HG03565 (cell line): ENCODE measurements around the gene PLCH1.
A peak's percentile ranks its signal among the peaks of the same experiment; 100 is the strongest.

Experiments
- ATAC-seq: cut with Tn5 transposase; IDR thresholded peaks from one replicate; pipeline ENCODE4 v1.9.1; 2021; ENCODE audit warnings: mild to moderate bottlenecking, moderate library complexity; ENCODE audit not compliant: unreplicated experiment

The PLCH1 gene

GRCh38 chr3:155497930-155498647 lies 246.8 kb downstream of the PLCH1 start:
- ATAC-seq = no peak

DNA sequence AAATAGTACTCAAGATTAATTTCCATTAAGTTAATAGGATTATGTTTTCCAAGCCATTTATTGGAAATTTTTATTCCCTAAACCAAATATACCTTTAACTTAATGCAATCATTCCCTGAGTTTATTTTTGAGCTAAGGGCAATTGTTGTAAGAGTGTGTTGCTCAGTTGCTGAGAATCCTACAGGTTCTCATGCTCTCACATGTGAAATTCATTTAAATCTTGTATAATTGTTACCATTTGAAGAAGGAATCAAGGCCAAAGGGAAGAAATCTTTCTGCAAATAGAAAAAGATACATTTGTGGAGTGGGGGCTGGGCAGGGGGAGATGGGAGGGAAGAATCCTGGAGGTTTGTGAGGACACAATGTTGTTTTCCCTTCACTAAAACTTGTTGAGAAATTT lies 248.7 kb downstream of the PLCH1 start:
- no peak for ATAC-seq

DNA sequence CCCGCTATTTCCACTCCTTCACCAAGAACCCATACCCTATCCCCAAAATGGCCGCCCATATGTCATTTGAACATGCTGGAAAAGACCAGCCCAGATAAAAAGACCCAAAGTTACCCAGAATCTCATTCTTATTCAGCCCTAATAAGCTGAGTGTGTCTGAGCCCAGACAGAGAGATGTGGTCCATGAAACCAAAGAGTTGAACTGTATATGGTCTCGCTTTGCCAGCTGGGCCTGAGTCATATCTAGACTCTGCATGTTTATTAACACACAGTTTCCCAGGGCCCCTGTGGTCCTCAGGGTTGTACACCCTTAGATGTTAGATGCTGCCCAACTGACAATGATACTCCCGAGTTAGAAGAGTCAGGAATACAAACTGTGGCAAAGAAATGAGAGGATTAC lies 249.5 kb downstream of the PLCH1 start:
- ATAC-seq = peak; percentile 87

DNA sequence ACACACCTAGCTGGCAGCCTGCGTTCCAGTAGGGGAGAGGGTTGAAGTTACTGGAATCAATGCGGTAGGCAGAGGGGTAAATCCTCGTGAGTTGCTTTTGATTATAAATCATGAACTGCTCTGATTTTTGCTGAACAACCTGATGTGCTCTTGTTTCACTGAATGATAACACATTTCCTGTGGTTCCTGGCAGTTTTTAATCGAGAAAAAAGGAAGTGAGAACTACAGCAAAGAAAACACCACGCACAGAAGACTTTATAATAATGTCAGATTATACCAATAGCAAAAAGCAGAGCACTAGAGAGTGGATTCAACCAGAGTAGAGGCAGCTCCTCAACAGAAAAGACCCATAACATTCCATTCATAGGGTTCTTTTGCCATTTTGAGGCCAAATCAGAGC lies 250.5 kb downstream of the PLCH1 start:
- ATAC-seq = peak; percentile 50

DNA sequence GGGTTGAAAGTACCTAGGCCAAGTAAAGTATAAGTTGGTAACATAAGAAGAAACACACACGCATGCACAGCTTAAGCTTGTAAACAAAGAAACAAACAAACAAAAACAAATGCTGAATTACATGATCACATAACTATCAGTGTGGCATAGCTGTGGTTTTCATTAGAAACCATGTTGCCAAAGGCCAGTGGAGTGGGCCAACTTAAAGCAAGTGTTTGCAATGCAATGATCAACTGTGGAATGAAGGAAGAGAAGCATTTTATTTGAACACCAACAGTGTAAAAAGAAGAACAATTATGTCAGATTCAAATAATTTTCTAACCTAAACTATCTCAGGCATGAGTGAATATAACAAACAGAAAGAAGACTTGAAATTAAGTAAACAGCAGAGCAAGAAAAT lies 252.0 kb downstream of the PLCH1 start:
- ATAC-seq = no peak

DNA sequence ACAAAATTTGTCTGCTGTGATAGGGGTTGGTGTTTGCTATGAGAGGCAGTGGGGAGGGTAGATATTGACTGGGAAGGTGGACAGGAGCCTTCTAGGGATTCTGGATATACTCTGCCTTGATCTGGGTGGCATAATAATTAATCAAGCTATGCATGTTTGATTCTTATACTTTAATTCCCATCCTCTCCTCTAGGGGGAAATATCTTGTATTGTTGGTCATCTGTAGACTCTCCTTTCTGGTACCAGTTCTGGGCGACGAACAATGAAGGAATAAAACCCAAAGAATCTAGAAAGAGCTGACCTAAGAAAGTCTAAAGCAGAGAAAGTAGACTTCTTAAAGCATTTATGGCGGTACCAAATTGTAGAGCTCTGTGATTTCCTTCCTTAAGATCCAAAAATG lies 253.2 kb downstream of the PLCH1 start:
- no peak for ATAC-seq

DNA sequence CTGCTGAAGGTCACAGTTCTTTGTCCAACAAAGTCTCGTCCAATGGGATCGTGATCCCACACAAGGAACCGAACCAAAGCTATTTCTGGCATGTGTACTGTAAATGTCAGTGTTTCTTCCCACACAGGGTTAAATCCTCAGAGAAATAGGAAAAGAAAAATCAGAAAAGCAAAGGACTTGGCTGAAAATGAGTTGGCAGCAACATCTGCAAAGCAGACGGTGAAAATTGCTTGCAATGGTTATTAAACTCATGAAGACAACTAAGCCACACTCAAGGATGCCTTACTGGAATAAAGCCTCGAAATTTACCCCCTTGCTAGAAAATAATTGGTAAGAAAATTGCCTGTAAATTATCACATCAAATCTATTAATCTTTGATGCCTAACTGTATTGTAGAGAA lies 256.2 kb downstream of the PLCH1 start:
- no peak for ATAC-seq

- ATAC-seq = no peak
Measured at GRCh38 chr3:155485897-155486296, 259.0 kb downstream of the PLCH1 start.

GRCh38 chr3:155481591-155481990 lies 263.3 kb downstream of the PLCH1 start:
- no peak for ATAC-seq

- no peak for ATAC-seq
Measured at GRCh38 chr3:155481089-155481488, 263.8 kb downstream of the PLCH1 start.

GRCh38 chr3:155465664-155466063 lies 279.2 kb downstream of the PLCH1 start:
- no peak for ATAC-seq

DNA sequence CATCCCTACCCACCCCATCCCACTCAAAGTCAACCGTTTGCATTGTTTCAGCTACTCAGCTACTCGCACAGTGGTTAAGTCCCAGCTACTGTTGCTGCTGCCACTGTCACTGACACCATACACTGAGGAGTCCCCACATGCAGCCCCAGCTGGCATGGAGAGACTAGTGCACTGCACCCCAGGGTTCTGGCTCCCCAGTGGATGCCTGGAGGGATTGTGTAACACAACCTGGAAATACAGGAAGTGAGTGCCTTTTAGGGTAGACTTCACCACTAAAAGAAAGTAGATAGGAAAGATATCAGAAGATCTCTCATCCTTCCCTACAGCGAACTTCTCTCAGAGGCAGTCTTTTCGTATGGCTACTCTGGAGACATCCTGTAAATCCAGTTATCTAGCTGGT lies 282.2 kb downstream of the PLCH1 start:
- no peak for ATAC-seq

- no peak for ATAC-seq
Measured at GRCh38 chr3:155457591-155457990, 287.3 kb downstream of the PLCH1 start.

DNA sequence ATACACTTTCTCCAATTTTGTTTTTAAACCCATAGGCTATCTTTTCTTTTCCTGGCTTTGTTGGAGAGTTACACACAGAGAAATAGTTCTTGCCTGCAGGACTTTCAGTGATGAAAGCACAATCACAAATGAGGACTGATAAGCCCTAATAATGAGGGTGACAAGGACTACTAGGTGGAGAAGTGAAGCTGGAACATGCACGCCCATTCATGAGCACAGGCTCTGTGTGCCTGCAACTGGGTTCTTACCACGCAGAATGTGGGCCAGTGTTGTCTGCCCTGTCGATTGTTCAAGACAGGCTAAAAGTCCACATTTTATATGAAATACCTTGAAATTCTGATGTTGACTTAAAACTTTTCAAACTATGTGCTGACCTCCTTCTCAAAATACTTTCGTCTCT lies 289.1 kb downstream of the PLCH1 start:
- ATAC-seq = no peak

DNA sequence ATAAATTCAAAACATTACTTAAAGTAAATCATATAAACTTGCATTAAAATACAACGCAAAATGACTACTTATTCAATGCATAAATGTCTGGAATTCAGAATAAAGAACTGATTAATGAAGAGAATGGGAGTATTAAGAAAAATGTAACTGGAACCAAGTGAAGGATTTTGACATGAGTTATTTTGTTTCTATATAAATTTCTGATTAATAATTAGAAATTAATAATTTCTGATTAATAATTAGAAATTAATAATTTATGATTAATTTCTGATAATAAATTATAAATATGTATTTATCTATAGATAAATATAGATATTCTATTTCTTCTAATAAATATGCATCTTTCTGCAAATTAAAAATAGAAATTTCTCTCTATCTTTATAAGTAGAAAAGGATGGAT lies 291.4 kb downstream of the PLCH1 start:
- ATAC-seq = no peak

DNA sequence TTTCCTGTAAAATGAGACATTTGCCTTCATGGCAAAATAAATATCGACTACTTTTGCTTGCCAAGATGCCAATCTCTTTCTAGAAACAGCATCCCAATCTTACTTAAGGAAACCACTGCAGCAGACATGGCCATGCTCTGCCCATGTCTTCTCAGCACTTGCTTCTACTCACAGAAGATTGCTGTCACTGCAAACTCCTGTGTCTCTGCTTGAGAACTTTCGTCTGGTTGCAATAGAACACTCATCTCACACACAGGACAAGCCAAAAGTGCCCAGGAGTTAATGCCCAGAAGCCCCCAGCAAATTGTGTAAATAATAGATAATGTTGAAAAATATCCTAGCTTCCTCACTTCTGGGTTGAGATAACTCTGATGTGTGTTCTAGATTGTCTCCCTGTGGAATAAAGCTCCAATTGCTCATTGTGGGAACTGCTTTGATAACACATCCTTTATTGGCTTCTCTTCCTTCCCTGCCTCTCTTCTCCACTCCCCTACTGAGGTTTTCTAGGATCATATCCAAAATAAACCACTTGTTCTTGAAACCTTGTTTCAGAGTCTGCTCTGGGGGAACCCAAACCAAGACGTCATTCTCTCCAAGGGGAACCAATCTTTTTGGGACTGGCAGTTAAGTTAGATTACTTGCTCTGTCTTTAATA lies 295.1 kb downstream of the PLCH1 start:
- no peak for ATAC-seq

DNA sequence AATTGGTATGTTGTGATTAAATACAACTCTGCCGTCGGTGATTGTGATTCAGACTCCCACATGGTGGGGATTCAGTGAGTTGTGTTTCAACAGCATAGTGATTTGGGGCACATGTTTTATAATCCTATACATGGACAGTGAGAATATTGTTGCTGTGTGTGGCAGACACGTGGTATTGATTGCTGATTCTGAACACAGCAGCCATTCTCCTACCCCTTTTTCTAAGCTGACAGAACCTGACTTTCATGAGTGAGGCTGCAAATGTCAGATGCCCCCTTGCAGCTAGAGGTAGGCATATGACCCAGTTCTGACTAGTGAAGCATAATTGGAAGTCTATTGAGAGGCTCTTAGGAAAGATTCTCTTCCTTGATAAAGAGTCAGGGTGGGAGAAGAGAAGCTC lies 296.3 kb downstream of the PLCH1 start:
- no peak for ATAC-seq

DNA sequence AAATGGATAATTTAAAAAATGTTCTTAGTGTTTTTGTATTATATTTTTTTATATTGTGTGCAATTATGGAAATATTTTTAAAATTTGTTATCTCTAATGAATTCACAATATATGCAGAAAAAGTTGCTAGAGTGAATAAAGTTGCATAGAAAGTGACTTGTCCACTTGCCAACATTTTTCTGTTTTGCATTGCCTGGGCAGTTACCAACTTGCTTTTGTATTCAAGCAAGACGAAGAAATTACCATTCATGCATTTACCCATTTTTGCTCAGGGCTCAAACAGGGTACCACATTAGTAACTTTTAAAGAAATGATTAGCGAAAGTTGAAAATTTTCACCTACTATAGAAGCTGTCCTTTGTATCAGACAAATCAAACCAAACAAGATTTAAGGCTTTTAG lies 298.5 kb downstream of the PLCH1 start:
- no peak for ATAC-seq

DNA sequence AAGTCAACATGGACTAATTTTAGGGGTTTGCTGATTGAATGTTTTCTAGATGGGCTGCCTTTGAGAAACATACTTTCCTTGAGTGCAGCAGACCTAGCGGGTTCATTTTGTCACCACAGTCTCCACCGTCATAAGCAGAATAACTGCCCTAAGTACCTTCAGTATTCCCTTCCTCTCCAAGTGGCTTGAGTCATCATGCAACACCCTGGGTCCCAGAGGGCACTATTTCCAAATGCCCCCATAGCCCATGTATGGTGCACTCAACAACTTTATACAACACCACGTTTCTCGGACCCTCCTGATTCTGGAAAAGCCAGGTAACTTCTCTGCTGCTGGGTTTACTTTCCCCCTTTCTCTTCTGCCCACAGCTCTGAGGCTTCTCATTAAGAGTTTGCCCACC lies 300.1 kb downstream of the PLCH1 start:
- no peak for ATAC-seq

GRCh38 chr3:155443815-155444214 lies 301.1 kb downstream of the PLCH1 start:
- ATAC-seq = no peak

- no peak for ATAC-seq
Measured at GRCh38 chr3:155442072-155442471, 302.8 kb downstream of the PLCH1 start.

DNA sequence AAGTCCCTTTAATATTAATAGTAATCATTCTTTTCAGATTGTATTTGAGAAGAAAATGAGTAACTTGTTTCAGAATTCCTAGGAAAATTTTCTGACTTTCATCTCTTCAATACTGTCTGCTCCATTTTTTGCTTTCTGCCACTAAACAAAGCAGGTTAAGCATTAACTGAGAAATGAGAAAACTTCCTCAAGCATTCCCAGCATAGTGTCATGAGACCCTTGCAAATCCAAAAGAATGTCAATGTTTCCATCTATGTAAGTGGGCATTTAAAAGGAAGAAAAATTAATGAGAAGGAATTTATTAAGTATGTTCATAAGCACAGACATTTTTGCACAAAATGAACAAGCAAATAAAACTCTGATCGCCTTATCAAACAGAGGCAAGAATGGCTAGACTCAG lies 303.4 kb downstream of the PLCH1 start:
- no peak for ATAC-seq

DNA sequence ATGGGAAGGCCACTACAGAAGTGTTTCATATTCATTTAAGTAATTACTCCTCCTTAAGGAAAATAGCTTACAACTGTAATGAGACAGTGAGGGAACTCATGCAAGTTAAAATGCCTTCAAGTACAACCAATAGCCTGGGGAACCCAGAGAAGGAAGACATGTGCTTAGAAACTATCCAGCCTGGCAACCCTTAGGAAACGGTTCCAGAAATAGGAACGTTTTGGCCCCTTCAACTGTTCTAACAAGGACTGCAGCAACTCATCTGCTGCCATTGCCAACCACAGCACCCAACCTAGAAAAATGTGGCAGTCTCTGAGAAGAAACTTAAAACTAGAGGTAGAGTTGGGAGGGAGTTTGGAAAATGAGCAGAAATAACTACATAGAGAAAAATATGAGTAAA lies 303.8 kb downstream of the PLCH1 start:
- no peak for ATAC-seq
